ENCODE data around the gene PFKFB3.

PFKFB3 gene

DNA sequence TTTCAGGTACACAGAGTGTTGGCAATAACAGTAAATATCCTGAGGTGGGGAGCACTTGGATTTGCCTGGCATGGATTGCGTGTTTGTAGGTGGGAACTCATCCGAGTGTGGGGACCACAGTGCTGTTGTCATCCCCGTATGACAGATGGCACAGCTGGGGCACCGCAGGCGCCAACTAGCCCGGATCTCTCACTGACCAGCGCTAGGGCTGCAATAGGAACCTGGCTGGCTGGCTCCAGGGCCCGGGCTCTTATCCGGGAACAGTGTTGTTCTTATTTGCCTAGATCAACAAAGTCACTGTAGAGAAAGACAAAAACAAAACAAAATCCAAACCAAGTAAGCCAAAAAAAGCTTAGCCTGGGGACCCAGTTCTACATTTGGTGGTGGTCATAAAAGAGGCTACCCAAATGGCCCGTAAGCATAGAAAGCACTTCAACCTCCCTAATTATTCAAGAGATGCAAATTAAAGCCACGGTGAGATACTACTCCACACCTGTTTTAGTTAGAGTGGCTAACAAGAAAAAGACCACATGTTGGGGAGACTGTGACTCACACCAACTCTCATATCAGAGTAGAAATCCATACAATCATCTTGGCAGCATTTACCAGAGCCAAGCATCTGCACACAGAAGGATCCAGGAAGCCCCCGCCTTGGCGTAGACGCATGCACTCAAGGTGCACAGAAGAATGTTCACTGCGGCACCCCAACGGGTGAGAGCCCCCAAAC, 27.2 kb upstream of the PFKFB3 start (continued):
- TF ChIP-seq ZFP3 (CRISPR knock-in tag; IDR thresholded peaks at IDR 0.05) = no peak
- no peak for TF ChIP-seq SNAI2 (CRISPR knock-in tag; IDR thresholded peaks at IDR 0.05)
- TF ChIP-seq BACH2 (CRISPR knock-in tag; IDR thresholded peaks at IDR 0.05; ENCODE audit: borderline replicate concordance) = no peak
- TF ChIP-seq ARNTL (CRISPR knock-in tag; IDR thresholded peaks at IDR 0.05; ENCODE audit: borderline replicate concordance, low read depth) = no peak
- no peak for TF ChIP-seq CSRNP3 (CRISPR knock-in tag; IDR thresholded peaks at IDR 0.05)
- TF ChIP-seq GLIS3 (CRISPR knock-in tag; IDR thresholded peaks at IDR 0.05) = no peak
- TF ChIP-seq OSR1 (CRISPR knock-in tag; IDR thresholded peaks at IDR 0.05) = no peak
- no peak for TF ChIP-seq ZNF565 (CRISPR knock-in tag; conservative IDR thresholded peaks at IDR 0.05; ENCODE audit: low read depth)
- no peak for TF ChIP-seq RARB (CRISPR knock-in tag; IDR thresholded peaks at IDR 0.05)
- no peak for TF ChIP-seq ISL1 (CRISPR knock-in tag; IDR thresholded peaks at IDR 0.05)
- TF ChIP-seq ZNF8 (CRISPR knock-in tag; IDR thresholded peaks at IDR 0.05) = no peak

GRCh38 chr10:6176691-6177231, 26.0 kb upstream of the PFKFB3 start:
- TF ChIP-seq ZNF565 (CRISPR knock-in tag; conservative IDR thresholded peaks at IDR 0.05; ENCODE audit: low read depth) = no peak
- ATAC-seq = peak; percentile 47

- no peak for ATAC-seq
- no peak for TF ChIP-seq PPARA (CRISPR knock-in tag; IDR thresholded peaks at IDR 0.05; ENCODE audit: borderline replicate concordance)
- TF ChIP-seq ZFP3 (CRISPR knock-in tag; IDR thresholded peaks at IDR 0.05) = no peak
- TF ChIP-seq BACH2 (CRISPR knock-in tag; IDR thresholded peaks at IDR 0.05; ENCODE audit: borderline replicate concordance) = no peak
- TF ChIP-seq, protein P1, sequence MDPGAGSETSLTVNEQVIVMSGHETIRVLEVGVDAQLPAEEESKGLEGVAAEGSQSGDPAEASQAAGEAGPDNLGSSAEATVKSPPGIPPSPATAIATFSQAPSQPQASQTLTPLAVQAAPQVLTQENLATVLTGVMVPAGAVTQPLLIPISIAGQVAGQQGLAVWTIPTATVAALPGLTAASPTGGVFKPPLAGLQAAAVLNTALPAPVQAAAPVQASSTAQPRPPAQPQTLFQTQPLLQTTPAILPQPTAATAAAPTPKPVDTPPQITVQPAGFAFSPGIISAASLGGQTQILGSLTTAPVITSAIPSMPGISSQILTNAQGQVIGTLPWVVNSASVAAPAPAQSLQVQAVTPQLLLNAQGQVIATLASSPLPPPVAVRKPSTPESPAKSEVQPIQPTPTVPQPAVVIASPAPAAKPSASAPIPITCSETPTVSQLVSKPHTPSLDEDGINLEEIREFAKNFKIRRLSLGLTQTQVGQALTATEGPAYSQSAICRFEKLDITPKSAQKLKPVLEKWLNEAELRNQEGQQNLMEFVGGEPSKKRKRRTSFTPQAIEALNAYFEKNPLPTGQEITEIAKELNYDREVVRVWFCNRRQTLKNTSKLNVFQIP (CRISPR knock-in tag; IDR thresholded peaks at IDR 0.05; ENCODE audit: borderline replicate concordance, low read depth) = no peak
- no peak for TF ChIP-seq CSRNP3 (CRISPR knock-in tag; IDR thresholded peaks at IDR 0.05)
- TF ChIP-seq ZNF565 (CRISPR knock-in tag; conservative IDR thresholded peaks at IDR 0.05; ENCODE audit: low read depth) = no peak
- TF ChIP-seq TOX (CRISPR knock-in tag; IDR thresholded peaks at IDR 0.05; ENCODE audit: borderline replicate concordance) = no peak
- no peak for TF ChIP-seq CSDC2 (CRISPR knock-in tag; IDR thresholded peaks at IDR 0.05)
- TF ChIP-seq, protein P2, sequence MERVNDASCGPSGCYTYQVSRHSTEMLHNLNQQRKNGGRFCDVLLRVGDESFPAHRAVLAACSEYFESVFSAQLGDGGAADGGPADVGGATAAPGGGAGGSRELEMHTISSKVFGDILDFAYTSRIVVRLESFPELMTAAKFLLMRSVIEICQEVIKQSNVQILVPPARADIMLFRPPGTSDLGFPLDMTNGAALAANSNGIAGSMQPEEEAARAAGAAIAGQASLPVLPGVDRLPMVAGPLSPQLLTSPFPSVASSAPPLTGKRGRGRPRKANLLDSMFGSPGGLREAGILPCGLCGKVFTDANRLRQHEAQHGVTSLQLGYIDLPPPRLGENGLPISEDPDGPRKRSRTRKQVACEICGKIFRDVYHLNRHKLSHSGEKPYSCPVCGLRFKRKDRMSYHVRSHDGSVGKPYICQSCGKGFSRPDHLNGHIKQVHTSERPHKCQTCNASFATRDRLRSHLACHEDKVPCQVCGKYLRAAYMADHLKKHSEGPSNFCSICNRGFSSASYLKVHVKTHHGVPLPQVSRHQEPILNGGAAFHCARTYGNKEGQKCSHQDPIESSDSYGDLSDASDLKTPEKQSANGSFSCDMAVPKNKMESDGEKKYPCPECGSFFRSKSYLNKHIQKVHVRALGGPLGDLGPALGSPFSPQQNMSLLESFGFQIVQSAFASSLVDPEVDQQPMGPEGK (CRISPR knock-in tag; IDR thresholded peaks at IDR 0.05; ENCODE audit: borderline replicate concordance) = no peak
- TF ChIP-seq SNAI2 (CRISPR knock-in tag; IDR thresholded peaks at IDR 0.05) = no peak
- TF ChIP-seq TSHZ2 (CRISPR knock-in tag; IDR thresholded peaks at IDR 0.05) = no peak
- no peak for TF ChIP-seq ZC3H10 (CRISPR knock-in tag; IDR thresholded peaks at IDR 0.05)
- TF ChIP-seq, protein P3, sequence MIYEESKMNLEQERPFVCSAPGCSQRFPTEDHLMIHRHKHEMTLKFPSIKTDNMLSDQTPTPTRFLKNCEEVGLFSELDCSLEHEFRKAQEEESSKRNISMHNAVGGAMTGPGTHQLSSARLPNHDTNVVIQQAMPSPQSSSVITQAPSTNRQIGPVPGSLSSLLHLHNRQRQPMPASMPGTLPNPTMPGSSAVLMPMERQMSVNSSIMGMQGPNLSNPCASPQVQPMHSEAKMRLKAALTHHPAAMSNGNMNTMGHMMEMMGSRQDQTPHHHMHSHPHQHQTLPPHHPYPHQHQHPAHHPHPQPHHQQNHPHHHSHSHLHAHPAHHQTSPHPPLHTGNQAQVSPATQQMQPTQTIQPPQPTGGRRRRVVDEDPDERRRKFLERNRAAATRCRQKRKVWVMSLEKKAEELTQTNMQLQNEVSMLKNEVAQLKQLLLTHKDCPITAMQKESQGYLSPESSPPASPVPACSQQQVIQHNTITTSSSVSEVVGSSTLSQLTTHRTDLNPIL (CRISPR knock-in tag; IDR thresholded peaks at IDR 0.05; ENCODE audit: low read depth) = no peak
- TF ChIP-seq RARB (CRISPR knock-in tag; IDR thresholded peaks at IDR 0.05) = no peak
- TF ChIP-seq ESRRG (CRISPR knock-in tag; IDR thresholded peaks at IDR 0.05) = no peak
Observed at GRCh38 chr10:6177880-6178281, 24.9 kb upstream of the PFKFB3 start.

Measured in SK-N-SH treated with all-trans-retinoic acid at 6 μM for 48 hours (cell line).